CD4-positive, alpha-beta T cell treated with Interleukin-4 for 4 hours (primary cell): ENCODE measurements around the gene CACNA2D4.

Source experiments
- DNase-seq: peaks from one replicate; pipeline ENCODE4 v3.0.0-alpha.2; 2020

The CACNA2D4 gene

DNA sequence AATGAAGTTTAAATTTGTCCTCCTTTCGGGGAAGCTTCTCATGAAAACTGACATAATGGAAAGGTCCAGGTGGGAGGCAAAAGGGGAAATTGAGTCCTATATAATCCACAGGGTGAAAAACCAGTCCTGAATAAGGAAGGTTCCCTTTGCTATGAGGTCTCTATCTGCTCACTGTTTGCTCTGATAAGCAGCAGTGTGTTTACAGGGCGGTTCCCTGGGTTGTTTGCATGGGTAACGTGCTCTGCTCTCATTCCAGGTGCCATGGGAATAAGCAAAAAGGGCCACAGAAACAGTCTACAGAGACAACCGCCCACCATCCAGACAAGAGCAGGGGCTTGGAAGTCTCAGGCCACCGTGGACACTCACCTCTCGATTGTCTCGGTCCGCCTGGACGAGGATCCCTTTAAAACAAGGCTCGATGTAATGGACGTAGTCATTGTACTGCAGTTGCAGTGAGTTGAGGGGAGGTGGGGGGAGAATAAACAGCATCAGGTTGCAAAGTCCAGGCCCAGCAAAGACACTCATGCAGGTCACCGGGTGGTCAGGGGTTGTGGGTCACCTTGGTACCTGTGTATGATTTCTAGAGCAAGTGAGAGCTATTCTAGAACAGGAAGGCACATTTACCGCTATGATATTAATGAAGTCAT lies 32.7 kb downstream of the CACNA2D4 start:
- DNase-seq, result no peak

GRCh38 chr12:1885082-1885596 lies 33.3 kb downstream of the CACNA2D4 start:
- DNase-seq, result no peak

DNA sequence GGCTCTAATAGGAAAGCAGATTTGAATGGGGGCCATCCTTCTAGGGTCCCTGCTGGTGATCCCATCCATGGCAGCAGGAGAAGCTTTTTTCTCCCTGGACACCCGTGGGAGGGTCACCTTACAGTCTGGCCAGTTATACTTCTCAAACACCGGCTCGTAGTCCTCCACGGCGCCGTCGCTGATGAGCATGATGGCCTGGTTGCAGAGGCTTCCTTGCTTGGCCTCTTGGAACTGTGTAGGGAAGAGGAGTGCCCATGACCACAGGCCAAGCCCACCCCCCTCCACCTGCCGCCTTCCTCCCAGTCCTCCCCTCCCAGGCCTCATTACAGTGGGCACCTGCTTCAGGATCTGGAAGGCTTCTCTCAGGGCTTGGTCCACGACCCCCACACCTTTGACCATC lies 33.8 kb downstream of the CACNA2D4 start:
- DNase-seq, result no peak

DNA sequence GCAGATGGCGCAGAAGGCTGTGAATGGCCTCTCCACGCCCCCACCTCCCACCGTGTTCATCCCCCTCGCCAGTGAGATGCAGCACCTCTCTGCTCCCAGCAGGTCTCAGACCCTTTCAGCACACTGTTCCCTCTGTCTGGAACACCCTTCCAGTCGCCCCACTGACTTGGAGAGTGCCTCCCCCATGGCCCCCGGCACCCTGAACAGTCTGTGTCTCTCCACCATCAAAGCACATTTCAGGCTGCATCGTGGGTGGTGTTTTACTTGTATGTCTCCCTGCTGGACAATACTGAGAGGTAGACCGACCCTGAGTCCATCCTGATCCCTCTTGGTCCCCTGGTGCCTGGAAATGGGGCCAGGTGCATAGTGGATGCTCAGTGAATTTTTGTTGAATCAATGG lies 34.9 kb downstream of the CACNA2D4 start:
- no peak for DNase-seq

DNA sequence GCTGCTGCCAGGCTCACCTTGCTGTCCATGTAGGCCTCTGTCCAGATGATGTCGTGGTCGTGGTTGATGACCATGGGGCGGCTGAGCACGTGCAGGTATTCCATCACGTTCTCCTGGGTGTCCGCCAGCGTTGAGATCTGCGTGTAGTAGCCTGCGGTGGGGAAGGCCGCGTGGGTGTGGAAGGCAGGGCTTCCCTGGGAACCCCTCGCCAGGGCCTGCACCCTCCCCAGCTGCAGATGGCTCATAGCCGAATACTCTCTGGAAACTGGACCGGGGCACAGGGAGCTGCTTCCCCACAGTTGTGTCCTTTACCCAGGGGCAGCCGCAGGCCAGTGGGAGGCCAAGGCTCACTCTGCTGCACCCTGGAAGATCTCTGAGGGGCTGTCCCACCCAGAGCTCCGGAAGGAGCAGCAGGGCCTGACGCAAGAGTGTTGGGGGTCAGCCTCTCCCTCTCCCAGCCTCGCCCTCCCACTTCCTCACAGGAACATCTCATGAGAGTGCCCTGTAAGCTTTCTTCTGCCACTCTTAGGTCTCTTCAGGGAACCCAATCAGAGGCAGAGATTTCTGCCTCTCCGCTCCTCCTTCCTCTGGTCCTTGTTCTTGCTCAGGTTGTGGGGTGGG lies 35.5 kb downstream of the CACNA2D4 start:
- no peak for DNase-seq

DNA sequence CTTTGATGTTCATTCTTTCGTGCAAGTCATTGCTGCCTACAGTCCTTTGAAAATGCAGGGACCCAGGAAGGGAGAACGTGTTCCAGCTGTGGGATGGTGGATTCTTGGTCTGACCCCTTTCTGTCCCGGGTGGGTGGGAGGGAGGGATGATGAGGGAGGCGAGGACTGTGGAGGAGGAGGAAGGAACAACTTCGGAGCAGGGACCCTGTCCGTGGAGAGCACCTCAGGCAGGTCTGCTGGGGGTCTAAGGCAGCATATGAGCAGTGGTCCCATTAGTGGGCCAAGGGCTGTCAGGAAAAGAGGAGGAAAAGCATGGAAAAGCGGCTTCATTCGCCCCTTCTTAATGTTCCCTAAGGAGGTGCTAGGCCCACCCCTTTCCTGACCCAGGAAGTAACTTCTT lies 36.0 kb downstream of the CACNA2D4 start:
- no peak for DNase-seq

GRCh38 chr12:1881936-1882335 lies 36.5 kb downstream of the CACNA2D4 start:
- DNase-seq, result no peak

DNA sequence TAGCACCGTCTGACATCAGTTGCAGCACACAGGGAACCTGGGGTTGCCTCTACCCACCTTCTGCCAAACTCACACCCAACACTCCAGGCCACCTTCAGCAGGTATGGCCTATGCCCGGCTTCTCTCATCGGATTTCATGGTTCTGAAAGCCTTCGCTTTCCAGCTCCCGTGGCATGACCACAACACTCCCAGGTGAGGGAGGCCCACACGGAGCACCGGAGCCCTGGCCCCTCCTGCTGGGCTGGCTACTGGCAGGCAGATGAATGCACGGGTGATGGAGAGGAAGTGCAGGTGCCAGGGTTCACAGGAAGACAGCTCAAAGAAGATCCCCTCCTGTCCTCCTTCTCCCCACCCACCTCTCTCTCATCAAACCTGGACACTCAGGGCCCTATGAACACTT lies 37.2 kb downstream of the CACNA2D4 start:
- DNase-seq, result no peak

- DNase-seq, result no peak
These were observed 37.6 kb downstream of the CACNA2D4 start for GRCh38 chr12:1880876-1881275.

DNA sequence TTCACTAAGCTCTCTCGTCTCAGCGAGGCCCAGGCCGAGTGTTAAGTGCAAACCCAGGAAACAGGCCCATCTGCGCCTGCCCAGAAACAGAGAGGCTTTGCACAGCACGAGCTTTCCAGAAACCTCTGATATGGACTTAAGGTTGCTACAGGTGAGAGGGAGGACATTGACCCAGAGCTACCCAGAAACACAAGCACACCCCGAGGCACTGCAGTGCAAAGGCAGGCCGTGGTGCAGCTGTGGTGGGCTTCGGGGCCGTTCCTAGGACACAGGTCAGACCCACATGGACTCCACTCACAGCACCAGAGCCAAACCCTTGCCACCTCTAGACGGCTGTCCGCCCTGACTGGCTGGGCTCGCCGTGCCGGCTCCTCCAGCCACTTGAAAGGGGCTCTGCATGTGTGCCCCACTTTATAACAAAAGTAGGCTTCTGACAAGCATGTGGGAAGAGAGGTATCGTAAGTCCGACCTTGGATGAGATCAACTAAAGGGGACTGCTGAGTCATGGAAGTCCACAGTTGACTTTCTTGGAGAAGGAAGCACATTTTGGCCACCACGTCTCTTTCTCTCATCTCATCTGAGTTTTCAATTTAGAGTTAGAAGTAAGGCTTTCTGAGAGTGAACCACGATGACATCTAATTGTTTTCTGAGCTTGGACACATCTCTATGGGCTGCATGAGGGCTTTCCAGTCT lies 38.2 kb downstream of the CACNA2D4 start:
- DNase-seq, result no peak

GRCh38 chr12:1879633-1880032 lies 38.8 kb downstream of the CACNA2D4 start:
- DNase-seq, result no peak

GRCh38 chr12:1878695-1879094 lies 39.8 kb downstream of the CACNA2D4 start:
- no peak for DNase-seq

DNA sequence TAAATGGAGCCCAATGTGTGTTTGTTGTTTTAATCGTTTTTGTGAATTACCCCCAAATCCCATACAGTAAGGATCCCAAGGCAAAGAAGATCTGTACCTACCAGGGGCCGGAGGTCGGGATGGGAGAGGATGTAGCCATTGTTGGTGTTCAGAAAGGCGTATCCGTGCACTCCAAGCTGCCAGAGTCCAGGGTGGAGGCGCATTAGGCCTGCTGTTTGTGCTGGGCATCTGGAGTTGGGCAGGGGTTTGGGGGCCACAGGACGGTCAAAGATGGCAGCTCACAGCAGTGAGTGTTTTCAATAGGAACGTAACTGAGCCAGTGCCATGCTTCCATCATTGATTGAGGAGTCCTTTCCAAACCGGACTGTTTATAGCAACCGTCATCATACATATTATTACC lies 40.2 kb downstream of the CACNA2D4 start:
- DNase-seq, result no peak

DNA sequence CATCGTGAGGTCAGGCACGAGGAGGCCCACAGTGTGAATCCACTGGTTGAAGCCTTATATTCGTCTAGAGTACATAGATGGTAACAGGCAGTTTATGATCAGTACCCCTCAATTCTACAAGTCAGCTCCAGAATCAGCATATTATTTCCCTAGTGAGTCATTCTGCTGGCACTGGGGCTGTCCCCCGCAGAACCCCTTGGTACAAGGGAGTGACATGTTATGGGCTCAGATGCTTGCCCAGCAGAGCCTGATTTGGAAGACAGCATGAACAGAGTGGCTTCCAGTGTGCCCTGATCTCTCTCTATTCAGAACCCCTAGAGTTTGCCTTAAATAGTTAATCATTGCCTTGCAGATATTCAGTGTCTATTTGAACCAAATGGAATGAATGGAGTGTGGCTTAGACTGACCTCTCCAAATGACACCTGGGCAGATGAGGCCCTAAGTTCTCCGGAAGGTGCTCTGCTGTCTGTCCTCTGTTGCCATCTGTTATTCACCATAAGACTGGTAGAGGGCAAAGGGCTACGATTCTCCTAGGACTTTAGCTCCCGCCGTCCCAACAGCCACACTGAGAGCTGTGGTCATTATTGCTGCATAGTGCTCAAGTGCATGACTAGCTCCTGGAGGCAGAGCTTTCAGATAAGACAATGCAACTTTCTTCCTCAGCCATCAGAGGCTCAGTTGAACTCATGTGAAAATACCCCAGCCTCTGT lies 41.1 kb downstream of the CACNA2D4 start:
- DNase-seq, result no peak

- no peak for DNase-seq
These were observed 42.4 kb downstream of the CACNA2D4 start for GRCh38 chr12:1876086-1876485.

DNA sequence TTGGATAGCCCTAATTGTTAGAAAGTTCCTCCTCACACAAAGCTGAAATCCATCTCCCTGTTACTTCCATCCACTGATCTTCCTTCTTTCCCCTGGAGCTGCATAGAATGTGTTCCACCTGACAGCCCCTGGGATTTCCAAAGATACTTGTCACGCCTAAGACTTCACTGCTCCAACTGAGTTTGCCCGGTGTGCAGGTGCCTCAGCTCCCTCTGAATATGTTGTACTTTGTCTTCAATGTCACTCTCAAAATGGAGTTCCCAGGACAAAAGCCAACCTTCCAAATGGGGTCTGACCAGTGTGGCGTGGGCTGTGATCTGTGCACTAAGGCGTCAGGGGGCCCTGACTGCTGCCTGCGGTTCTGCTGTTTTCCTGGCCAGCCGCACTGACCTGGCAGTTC lies 42.8 kb downstream of the CACNA2D4 start:
- DNase-seq, result no peak

DNA sequence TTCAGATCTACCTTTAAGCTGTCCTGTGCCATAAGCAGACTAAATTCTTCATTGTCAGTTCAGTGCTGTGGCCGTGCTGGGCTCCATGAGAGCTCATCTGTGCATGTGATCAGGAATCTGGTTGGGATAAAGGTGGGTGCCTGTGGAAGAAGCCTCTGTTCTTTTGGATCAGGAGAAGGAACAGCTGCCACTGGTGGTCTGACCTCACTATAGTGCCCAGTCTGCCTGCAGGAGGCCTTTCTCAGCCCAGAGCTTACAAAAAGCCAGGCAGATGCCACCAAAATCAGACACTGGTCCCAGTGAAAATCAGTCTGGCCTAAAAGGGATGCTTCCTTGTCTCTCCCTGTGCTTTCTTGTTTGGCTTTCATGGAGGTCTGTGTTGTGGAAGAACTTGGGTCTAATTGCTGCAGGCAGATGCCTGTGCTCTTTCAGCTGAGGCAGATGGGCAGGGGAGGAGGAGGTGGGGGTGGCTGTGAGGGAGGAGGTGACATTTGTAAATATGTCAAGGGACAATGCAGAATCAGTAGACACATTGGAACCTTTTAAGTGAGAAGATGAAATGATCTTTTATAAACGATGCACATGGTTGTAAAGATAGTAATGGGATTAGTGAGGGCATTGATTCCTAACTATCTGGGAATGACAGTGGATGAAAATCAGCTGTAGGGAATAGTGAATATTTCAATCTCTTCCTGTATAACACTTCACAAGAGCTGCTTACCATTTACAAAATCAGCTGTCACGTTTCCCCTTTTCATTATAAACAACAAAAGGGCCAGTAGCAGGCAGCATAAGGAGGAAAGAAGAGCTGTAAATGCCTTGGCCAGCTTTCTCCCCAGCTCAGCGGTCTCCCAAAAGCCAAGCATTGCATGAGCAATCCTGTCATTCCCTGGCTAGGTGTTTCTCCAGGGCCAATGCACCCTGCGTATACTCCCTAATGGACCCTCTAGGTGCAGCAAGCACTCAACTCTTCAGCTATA lies 44.6 kb downstream of the CACNA2D4 start:
- DNase-seq, result no peak

GRCh38 chr12:1872448-1872847 lies 46.0 kb downstream of the CACNA2D4 start:
- DNase-seq, result no peak

GRCh38 chr12:1872001-1872400 lies 46.5 kb downstream of the CACNA2D4 start:
- no peak for DNase-seq

DNA sequence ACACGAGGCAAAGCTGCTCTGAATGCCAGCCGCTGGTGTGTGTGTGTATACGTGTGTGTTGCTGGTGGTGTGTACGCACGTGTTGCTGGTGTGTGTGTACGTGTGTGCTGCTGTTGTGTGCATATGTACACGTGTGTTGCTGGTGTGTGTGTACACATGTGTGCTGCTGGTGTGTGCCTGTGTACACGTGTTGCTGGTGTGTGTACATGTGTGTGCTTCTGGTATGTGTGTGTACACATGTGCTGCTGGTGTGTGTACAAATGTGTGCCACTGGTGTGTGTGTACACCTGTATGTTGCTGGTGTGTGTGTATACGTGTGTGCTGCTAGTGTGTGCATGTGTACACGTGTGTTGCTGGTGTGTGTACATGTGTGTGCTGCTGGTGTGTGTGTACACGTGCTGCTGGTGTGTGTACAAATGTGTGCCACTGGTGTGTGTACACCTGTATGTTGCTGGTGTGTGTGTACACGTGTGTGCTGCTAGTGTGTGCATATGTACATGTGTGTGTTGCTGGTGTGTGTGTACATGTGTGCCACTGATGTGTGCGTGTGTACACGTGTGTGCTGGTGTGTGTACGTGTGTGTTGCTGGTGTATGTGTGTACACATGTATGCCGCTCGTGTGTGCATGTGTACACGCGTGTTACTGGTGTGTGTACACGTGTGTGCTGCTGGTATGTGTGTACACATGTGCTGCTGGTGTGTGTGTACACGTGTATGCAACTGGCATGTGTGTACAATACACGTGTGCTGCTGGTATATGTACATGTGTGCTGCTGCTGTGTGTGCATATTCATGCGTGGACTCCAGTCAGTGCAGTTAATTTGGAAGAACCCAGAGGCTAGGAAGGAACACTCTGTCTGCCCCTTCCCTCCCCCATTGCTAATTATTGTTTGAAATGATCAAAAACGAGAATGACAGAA lies 47.2 kb downstream of the CACNA2D4 start:
- no peak for DNase-seq

DNA sequence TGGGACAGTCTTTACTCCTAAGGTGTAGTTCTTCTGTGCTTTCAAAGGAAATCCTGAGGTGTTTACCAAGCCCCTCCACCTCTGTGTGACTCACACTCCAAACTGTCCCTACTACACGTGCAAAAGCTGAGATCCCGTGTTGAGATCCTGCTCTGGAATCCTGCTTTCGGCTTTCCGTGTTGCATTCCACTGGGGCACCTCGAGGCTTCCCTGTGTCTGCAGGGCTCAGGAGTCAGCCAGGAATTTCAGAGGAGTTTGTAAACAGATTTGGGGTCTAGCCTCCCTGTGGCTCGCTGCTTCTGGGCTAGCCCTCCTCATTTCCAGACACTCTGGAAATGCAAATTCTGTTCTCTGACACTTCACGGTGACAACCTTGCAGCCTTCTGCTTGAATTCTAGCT lies 48.4 kb downstream of the CACNA2D4 start:
- DNase-seq, result no peak
